ENCODE data around the gene TAOK3.
"Not testable (repeated sequence)": the region's sequence is repeated elsewhere in the genome, so short reads cannot be mapped to it uniquely, and the experiment has no call there.

DNA sequence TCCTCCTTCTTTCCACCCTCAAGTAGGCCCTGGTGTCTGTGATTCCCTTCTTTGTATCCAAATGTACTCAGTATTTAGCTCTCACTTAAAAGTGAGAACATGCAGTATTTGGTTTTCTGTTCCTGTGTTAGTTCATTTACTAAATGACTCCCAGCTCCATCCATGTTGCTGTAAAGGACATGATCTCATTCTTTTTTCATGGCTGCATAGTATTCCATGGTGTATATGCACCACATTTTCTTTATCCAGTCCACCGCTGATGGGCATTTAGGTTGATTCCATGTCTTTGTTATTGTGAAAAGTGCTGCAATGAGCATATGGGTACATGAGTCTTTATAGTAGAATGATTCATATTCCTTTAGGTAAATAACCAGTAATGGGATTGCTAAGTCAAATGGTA is 94.4 kb downstream of the TAOK3 start:
- TF ChIP-seq CTCF (conservative IDR thresholded peaks at IDR 0.05; ENCODE audit: low read length); EZH2phosphoT487 (IDR thresholded peaks at IDR 0.05; ENCODE audit: borderline replicate concordance): not testable (repeated sequence)

All from Loucy (cell line).